Measurements from ENCODE around the gene TRAFD1. TPM values are rescaled to one million over a fixed set of nuclear protein-coding genes. Genes with fewer than 3 reads are reported as not detected.
"Not testable (repeated sequence)": the region's sequence is repeated elsewhere in the genome, so short reads cannot be mapped to it uniquely, and the experiment has no call there.

TRAFD1 gene
- total RNA-seq, 2 experiments from 2014 or later = 52.1 to 56.8 TPM

DNA sequence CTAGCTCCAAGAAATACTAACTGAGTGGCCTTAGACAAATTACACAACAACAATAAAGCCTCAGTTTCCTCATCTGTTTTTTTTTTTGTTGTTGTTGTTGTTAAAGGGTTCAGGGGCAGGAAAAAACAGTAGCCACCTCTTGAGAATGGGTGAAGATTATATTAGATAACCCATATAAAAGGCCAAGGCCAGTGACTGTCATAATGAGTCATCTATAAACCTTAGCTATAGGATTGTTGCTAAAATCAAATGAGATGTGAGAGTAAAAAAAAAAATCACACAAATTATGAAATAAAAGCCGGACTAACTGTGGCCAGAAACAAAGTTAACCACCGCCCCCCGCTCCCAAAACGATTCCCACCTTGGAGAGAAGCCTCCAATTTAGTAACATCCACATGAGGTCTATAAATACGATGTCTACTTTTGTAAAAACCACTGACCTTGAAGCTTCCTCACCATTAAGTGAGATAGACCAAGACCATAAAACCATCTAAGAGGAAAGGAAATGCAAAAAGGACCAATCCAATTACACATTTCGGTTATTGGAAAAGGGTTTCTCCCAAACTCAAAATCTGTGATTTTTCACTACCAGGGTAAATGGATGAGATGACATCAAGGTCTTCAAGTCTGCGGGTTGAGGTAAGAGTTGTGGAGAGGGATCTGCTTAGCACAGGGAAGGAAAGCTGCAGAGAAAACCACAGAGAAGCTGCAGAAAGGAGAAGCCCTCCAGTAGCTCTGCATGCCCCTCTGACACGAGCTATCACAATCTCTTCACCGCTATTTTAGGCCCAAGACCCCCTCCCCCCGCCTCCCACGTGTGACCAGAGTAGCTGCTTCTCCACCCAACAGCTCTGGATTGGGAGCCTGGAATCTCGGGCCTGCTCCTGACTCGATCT is 17.8 kb upstream of the TRAFD1 start:
- Mint-ChIP-seq H3K9me3 (ENCODE audit: low read depth) (no peaks in the 10 kb centered on the region), H3K36me3 (peaks cover 12% of the 10 kb centered on the region), H3K4me3 (peak overlapping the region; percentile 79), H3K4me1 (peaks cover 43% of the 10 kb centered on the region), H3K27ac (peak overlapping the region; percentile 77), H3K27me3 (no peaks in the 10 kb centered on the region)
- CTCF ChIA-PET = interaction anchor here (0.8 to 1.5 kb wide), 8 partner anchors 9 to 94 kb away, joined by 3 to 7 read pairs (median 4); partner anchors contain the start of gene TRAFD1
- DNase-seq = peak; percentile 51
- no peak for ATAC-seq

DNA sequence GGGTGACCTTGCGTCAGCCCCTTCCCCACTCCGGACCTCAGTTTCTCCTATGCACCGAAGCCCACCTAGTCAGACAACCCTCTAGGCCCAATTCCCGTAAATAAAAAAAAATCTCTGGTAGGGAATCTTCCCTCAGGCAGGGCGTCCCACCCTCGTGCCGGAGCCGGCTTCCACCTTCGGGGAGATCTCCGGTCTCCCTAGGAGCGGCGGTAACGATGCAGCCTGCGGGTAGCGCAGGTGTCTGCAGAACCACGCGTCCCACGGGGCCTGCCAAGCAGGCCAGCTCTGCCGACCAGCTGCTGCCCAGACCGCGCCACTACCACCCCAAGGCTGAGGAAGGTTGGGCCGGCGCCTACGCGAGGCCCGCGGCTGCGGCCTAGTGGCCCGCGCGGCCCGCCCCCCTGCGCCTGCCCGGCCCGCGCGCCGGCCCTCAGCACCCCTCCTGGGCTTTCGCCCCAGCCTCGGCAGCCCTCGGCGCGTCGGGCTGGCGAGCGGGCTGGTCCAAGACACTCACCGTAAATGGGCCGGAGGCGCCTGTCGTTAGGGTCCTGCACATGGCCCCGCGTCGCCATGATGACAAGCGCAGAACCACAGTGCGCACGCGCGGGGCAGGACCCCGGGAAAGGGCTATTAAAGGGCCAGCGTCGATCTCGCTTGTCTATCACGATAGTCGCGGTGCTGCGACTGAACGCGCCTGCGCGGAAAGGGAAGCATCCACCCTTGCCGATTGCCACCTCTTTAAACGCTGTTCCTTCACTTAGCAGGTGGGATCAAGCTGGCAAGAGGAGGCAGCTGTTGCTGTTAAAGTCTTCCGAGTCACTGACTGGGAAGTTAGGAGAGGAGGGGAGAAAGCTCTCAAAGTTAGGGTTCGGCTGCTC is 16.9 kb upstream of the TRAFD1 start, which contains the start of gene NAA25:
TSS of gene NAA25 (minus strand) at position 582 of the 878 bp plus-strand sequence. CDS start at position 572, 10 bp downstream.
- no peaks in the 10 kb centered on the region for H3K9me3 Mint-ChIP-seq (ENCODE audit: low read depth)
- peak within 1 kb of the TSS; percentile 98 for H3K27ac Mint-ChIP-seq
- peak; percentile 91 for ATAC-seq
- peaks cover 12% of the 10 kb centered on the region for H3K36me3 Mint-ChIP-seq
- no peaks in the 10 kb centered on the region for H3K27me3 Mint-ChIP-seq
- DNase-seq = peak; percentile 93
- H3K4me1 Mint-ChIP-seq = peaks cover 42% of the 10 kb centered on the region
- H3K4me3 Mint-ChIP-seq = peak within 1 kb of the TSS; percentile 79
- CTCF ChIA-PET = interaction anchor here (1.0 to 2.7 kb wide), 8 partner anchors 10 to 279 kb away, joined by 3 to 17 read pairs (median 4); partner anchors contain the start of gene TRAFD1

DNA sequence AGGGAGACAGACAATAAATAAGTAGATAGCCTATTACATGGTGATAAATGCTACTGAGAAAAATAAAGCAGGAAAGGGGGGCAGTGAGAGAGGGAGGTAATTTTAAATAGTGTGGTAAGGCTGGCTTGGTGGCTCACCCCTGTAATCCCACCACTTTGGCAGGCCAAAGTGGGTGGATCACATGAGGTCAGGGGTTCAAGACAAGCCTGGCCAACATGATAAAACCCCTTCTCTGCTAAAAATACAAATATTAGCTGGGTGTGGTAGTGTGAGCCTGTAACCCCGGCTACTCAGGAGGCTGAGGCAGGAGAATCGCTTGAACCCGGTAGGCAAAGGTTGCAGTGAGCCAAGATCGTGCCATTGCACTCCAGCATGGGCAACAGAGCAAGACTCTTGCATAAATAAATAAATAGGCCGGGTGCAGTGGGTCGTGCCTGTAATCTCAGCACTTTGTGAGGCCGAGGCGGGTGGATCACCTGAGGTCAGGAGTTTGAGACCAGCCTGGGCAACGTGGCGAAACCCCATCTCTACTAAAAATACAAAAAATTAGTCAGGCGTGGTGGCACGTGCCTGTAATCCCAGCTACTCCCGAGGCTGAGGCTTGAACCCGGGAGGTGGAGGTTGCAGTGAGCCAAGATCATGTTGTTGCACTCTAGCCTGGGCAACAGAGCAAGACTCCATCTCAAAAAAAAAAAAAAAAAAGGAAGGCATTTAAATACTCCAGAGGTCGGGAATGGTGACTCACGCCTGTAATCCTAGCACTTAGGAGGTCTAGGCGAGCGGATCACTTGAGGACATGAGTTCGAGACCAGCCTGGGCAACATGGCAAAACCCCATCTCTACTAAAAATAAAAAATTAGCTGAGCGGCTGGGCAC is 14.3 kb upstream of the TRAFD1 start:
- not testable (repeated sequence) for H3K36me3 Mint-ChIP-seq; H3K27me3 Mint-ChIP-seq; H3K9me3 Mint-ChIP-seq (ENCODE audit: low read depth); DNase-seq; H3K27ac Mint-ChIP-seq; H3K4me3 Mint-ChIP-seq; ATAC-seq
- peaks cover 25% of the 10 kb centered on the region for H3K4me1 Mint-ChIP-seq
- CTCF ChIA-PET = interaction anchor here (0.7 to 2.7 kb wide), 3 partner anchors 14 to 19 kb away, joined by 3 to 17 read pairs (median 4); partner anchors contain the start of gene TRAFD1

DNA sequence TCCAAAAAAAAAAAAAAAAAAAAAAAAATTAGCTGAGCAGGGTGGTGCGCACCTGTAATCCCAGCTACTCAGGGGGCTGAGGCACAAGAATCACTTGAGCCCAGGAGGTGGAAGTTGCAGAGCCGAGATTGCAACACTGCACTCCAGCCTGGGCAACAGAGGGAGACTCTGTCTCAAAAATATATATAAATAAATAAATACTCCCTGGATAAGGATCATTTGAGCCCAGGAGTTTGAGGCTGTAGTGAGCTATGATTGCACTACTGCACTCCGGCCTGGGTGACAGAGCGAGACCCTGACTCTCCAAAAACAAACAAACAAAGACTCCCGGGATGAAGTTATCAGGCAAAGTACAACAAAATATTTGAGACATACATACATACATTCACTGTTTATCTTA is 13.4 kb upstream of the TRAFD1 start:
- peak; percentile 1 for DNase-seq
- Mint-ChIP-seq H3K36me3 (peaks cover 2% of the 10 kb centered on the region), H3K27me3 (no peaks in the 10 kb centered on the region), H3K27ac (no peak overlapping the region), H3K4me1 (peaks cover 25% of the 10 kb centered on the region), H3K9me3 (ENCODE audit: low read depth) (no peaks in the 10 kb centered on the region), H3K4me3 (no peak overlapping the region)
- ATAC-seq = no peak
- CTCF ChIA-PET = interaction anchor here (1.1 kb wide), 1 partner anchor 19 kb away, joined by 3 read pairs; no protein-coding TSS in a partner anchor

DNA sequence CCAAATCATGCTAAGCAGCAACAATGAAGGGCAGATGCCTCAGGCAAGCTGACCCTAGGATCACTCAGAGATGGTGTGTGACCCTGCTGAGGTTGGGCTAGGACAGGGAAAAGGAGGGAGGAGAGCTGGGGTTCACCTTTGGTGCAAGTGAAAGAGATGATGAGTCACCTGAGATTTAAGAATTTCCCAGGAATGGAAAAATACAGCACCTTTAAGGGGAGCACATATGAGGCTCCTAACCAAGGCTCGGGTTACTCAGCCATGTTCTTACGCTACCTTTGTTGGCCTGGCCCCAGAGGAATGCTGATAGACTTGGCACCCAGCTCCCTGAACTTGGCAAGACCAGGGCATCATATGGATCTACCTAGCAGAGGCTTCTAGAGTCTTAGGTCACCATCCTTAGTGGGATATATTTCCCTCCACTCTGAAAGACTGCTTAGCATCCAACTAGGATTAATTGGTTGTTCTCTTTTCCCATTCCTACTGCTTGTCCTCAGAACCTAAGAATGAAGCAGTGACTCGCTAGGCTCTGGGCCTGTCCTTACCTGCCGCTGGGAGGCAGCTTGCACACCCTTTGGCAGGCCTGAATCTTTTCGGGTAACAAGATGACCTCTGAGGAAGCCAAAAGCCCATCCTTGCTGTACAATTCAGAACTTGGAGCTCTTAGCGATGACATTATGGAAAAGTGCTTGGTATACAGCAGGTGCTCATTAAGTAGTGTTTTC is 12.8 kb upstream of the TRAFD1 start:
- Mint-ChIP-seq H3K27ac (peak overlapping the region; percentile 6), H3K4me3 (no peak overlapping the region), H3K27me3 (no peaks in the 10 kb centered on the region), H3K36me3 (no peaks in the 10 kb centered on the region), H3K9me3 (ENCODE audit: low read depth) (no peaks in the 10 kb centered on the region), H3K4me1 (peaks cover 20% of the 10 kb centered on the region)
- no peak for ATAC-seq
- CTCF ChIA-PET = interaction anchor here (1.1 kb wide), 1 partner anchor 18 kb away, joined by 3 read pairs; no protein-coding TSS in a partner anchor
- no peak for DNase-seq

DNA sequence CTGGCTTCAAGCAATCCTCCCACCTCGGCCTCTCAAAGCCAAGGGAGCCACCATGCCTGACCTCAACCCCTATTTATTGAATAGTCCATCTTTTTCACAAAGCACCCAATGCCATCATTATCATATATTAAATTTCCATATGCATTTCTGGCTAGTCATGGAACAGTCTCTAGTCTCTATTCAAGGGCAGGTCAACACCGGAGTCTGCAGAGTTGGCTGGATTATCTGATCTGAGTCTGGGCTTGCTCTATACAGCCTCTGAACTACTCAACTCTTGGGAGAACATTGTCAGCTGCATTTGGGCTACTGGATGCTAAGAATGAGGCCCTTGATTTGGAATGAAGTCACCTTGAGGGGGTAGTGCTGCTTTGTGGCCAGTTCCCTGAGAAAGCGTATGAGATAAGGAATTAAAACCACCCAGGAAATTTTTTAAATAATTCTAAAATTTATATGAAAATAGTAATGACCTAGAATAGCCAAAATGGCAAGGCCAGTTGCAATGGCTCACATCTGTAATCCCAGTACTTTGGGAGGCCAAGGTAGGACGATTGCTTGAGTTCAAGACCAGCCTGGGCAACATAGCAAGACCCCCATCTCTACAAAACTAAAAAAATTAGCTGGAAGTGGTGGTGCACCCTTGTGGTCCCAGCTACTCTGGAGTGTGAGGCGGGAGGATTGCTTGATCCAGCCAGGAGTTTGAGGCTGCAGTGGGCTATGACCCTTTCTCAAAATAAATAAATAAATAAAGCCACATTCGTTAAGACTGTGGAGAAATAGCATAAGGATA is 9.9 kb upstream of the TRAFD1 start:
- Mint-ChIP-seq H3K4me1 (peaks cover 9% of the 10 kb centered on the region), H3K4me3 (no peak overlapping the region), H3K9me3 (ENCODE audit: low read depth) (no peaks in the 10 kb centered on the region), H3K27ac (no peak overlapping the region), H3K36me3 (no peaks in the 10 kb centered on the region), H3K27me3 (no peaks in the 10 kb centered on the region)
- DNase-seq = no peak
- CTCF ChIA-PET = interaction anchor here (1.2 kb wide), 1 partner anchor 8 kb away, joined by 4 read pairs; no protein-coding TSS in a partner anchor
- ATAC-seq = no peak

DNA sequence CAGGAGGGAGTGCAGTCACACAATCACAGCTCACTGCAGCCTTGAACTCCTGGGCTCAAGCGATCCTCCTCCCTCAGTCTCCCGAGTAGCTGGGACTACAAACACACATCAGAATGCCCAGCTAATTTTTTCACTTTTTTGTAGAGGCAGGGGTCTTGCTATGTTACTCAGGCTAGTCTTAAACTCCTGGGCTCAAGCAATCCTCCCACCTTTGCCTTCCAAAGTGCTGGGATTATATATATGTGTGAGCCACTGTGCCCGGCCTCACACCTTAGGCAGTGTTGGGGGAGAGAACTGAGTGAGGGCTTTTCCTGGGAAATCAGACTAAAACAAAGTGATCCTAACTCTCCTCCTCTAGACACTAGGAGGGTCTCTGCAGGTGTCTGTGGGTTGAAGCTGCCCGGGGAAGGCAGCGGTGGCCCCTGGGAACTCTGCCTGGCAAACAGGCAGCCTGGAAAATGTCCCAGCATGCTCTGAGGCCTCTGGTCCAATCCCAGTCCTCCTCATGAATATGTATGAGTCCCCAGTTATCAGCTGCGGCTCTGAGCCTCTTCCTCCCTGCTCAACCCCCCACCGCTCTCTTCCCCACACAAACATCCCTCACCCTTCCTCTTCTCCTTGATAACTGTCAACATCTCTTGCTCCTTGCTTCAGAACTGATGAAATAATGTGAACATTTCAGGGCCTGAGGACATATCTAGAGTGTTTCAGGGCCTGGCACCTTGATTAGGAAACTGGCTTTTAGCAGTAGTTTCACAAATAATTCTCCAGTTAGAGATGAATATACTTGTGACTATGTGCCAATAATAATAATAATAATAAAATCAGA is 8.9 kb upstream of the TRAFD1 start:
- Mint-ChIP-seq H3K9me3 (ENCODE audit: low read depth) (no peaks in the 10 kb centered on the region), H3K4me1 (peaks cover 9% of the 10 kb centered on the region), H3K36me3 (no peaks in the 10 kb centered on the region), H3K27me3 (no peaks in the 10 kb centered on the region), H3K4me3 (no peak overlapping the region), H3K27ac (peak overlapping the region; percentile 16)
- ATAC-seq (peak; percentile 64), DNase-seq (no peak)
- CTCF ChIA-PET = interaction anchor here (1.4 kb wide), 1 partner anchor 82 kb away, joined by 4 read pairs; no protein-coding TSS in a partner anchor

DNA sequence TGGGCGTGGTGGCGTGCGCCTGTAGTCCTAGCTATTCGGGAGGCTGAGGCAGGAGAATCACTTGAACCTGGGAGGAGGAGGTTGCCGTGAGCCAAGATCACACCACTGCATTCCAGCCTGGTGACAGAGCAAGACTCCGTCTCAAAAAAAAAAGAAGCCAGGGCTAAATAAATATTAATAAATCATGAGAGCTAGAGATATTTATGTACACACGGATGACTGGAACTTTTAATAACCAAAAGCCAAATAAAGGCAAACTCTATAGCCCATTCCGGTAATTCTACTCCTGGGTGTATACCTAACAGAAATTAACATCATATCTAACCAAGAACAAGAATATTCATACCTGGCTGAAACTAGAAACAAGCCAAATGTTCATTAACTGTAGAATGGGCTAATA is 7.7 kb upstream of the TRAFD1 start:
- CTCF ChIA-PET = interaction anchor here (0.6 to 1.4 kb wide), 2 partner anchors 16 to 81 kb away, joined by 3 to 4 read pairs; no protein-coding TSS in a partner anchor
- Mint-ChIP-seq H3K36me3 (no peaks in the 10 kb centered on the region), H3K27ac (no peak overlapping the region), H3K4me1 (peaks cover 9% of the 10 kb centered on the region), H3K4me3 (no peak overlapping the region), H3K9me3 (ENCODE audit: low read depth) (no peaks in the 10 kb centered on the region), H3K27me3 (no peaks in the 10 kb centered on the region)
- DNase-seq (no peak), ATAC-seq (no peak)

DNA sequence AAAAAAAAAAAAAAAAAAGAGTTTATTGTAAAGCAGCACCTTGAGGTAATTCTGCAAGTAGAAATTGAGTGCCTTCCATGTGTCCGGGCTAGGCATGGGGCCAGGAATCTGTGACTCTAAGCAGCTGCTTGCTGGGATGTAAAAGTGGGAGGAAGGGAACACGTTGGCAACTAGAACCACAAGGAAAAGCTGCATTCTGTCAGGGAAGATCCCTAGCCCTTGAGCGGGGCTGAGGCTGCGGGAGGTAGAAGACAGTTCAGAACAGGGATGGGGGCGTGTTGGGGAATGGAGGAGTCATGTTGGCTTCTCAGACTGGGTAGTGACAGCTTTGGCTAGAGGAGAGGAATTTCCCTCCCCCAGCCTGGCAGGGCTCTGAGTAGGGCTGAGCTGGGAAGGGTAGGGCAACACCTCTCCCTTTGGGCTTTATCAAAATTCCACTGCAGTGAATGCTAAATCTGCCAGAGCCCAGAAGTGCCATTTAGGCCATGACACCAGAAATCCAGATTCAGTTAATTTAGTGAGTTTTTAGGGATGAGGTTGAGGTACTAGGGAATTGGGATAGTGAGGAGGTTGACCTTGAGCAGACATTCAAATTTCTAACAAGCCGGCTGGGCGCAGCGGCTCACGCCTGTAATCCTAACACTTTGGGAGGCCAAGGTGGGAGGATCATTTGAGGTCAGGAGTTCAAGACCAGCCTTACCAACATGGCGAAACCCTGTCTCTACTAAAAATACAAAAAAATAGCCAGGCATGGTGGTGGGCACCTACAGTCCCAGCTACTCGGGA is 3.4 kb upstream of the TRAFD1 start:
- Mint-ChIP-seq H3K27ac (no peak overlapping the region), H3K9me3 (ENCODE audit: low read depth) (no peaks in the 10 kb centered on the region), H3K27me3 (no peaks in the 10 kb centered on the region), H3K4me1 (peaks cover 13% of the 10 kb centered on the region), H3K36me3 (peaks cover 3% of the 10 kb centered on the region), H3K4me3 (no peak overlapping the region)
- DNase-seq (peak; percentile 11), ATAC-seq (no peak)
- CTCF ChIA-PET = interaction anchor here (0.6 to 1.3 kb wide), 3 partner anchors 12 to 150 kb away, joined by 3 to 5 read pairs (median 3); no protein-coding TSS in a partner anchor
